Activated T-helper 2 cell treated with anti-CD3 and anti-CD28 coated beads, Interferon-gamma antibody, Interleukin-2, Interleukin-4, amounts not matched to agents 10 μg/mL and 5 μg/mL and 100 μg/mL, durations not matched to agents 14 hours and 24 hours and 36 hours (primary cell): ENCODE results near the gene TAF11. TPM values are rescaled to one million over a fixed set of nuclear protein-coding genes. Genes with fewer than 3 reads are reported as not detected.
A peak's percentile ranks its signal among the peaks of the same experiment; 100 is the strongest.
"Not testable (repeated sequence)": the region's sequence is repeated elsewhere in the genome, so short reads cannot be mapped to it uniquely, and the experiment has no call there.

Source experiments
- DNase-seq: peaks from one replicate; pipeline ENCODE4 v3.0.0; 2021; ENCODE audit warnings: low spot score
- H3K27ac Mint-ChIP-seq: one replicate; pipeline ENCODE4 v1.8.0; 2021; ENCODE audit warnings: mixed read lengths
- H3K27me3 Mint-ChIP-seq: one replicate; pipeline ENCODE4 v1.8.0; 2021; ENCODE audit warnings: low read depth, mixed read lengths
- H3K36me3 Mint-ChIP-seq: one replicate; pipeline ENCODE4 v1.8.0; 2021; ENCODE audit warnings: low read depth, mixed read lengths
- H3K4me1 Mint-ChIP-seq: one replicate; pipeline ENCODE4 v1.8.0; 2021; ENCODE audit warnings: low read depth, mixed read lengths
- H3K4me3 Mint-ChIP-seq: one replicate; pipeline ENCODE4 v1.8.0; 2021; ENCODE audit warnings: low read depth, mild to moderate bottlenecking, moderate library complexity, mixed read lengths
- H3K9me3 Mint-ChIP-seq: one replicate; pipeline ENCODE4 v1.8.0; 2021; ENCODE audit warnings: mixed read lengths
- intact Hi-C: fragments of 100-400 bp; cut with micrococcal nuclease; formaldehyde crosslinking; loops from one replicate; pipeline ENCODE4 v1.15.1; 2023
- total RNA-seq: library from RNA; stranded (reverse); gene quantifications from 2 replicates; pipeline ENCODE4 v1.2.3, GENCODE V29; 2022

The TAF11 gene
- total RNA-seq, 1 donor from 2014 or later = 34.0 TPM

- H3K4me3 Mint-ChIP-seq = no peak overlapping the region
- no peaks in the 10 kb centered on the region for H3K9me3 Mint-ChIP-seq
- intact Hi-C loops = no loop called here
- no peak overlapping the region for H3K27ac Mint-ChIP-seq
- no peaks in the 10 kb centered on the region for H3K36me3 Mint-ChIP-seq
- H3K27me3 Mint-ChIP-seq = peaks cover 3% of the 10 kb centered on the region
- no peak for DNase-seq
- H3K4me1 Mint-ChIP-seq = no peaks in the 10 kb centered on the region
Measured at GRCh38 chr6:34897716-34898115, 9.9 kb upstream of the TAF11 start.

GRCh38 chr6:34897130-34897529, 9.3 kb upstream of the TAF11 start:
- Mint-ChIP-seq H3K36me3 (no peaks in the 10 kb centered on the region), H3K27me3 (peaks cover 3% of the 10 kb centered on the region), H3K27ac (no peak overlapping the region), H3K4me3 (no peak overlapping the region), H3K9me3 (no peaks in the 10 kb centered on the region), H3K4me1 (no peaks in the 10 kb centered on the region)
- intact Hi-C loops = no loop called here
- DNase-seq = no peak

- H3K36me3 Mint-ChIP-seq = no peaks in the 10 kb centered on the region
- H3K4me1 Mint-ChIP-seq = peaks cover 9% of the 10 kb centered on the region
- intact Hi-C loops = no loop called here
- no peak for DNase-seq
- H3K9me3 Mint-ChIP-seq = no peaks in the 10 kb centered on the region
- no peak overlapping the region for H3K4me3 Mint-ChIP-seq
- peaks cover 14% of the 10 kb centered on the region for H3K27me3 Mint-ChIP-seq
- H3K27ac Mint-ChIP-seq = no peak overlapping the region
Measured at GRCh38 chr6:34894693-34895092, 6.9 kb upstream of the TAF11 start.

DNA sequence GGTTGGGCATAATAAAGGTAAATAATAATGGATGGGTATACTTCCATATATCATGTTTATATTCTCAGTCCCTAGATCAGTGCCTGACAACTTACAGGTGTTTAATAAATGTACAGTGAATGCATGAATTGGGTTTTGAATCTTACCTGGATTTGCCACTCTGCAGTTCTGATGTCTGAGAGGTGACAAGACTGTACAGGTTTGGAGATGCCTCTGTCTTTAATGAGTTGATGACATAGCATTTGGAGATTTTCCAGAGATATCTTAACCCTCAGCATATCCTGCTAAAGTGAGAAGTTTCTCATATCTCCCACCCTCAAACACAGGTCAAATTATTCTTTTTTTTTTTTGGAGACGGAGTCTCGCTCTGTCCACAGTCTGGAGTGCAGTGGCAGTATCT, 3.5 kb upstream of the TAF11 start:
- intact Hi-C loops = no loop called here
- Mint-ChIP-seq H3K36me3 (peaks cover 3% of the 10 kb centered on the region), H3K27ac (no peak overlapping the region), H3K9me3 (no peaks in the 10 kb centered on the region), H3K4me3 (no peak overlapping the region), H3K27me3 (peaks cover 14% of the 10 kb centered on the region), H3K4me1 (peaks cover 16% of the 10 kb centered on the region)
- no peak for DNase-seq

GRCh38 chr6:34890533-34890925, 2.7 kb upstream of the TAF11 start:
- DNase-seq = no peak
- no peak overlapping the region for H3K27ac Mint-ChIP-seq
- no peaks in the 10 kb centered on the region for H3K9me3 Mint-ChIP-seq
- peaks cover 16% of the 10 kb centered on the region for H3K4me1 Mint-ChIP-seq
- peaks cover 4% of the 10 kb centered on the region for H3K36me3 Mint-ChIP-seq
- H3K27me3 Mint-ChIP-seq = peaks cover 14% of the 10 kb centered on the region
- peak overlapping the region; percentile 85 for H3K4me3 Mint-ChIP-seq
- intact Hi-C loops = no loop called here

- peak; percentile 85 for DNase-seq
- intact Hi-C loops = loop anchor here (1.0 to 10.0 kb wide), 2 partner anchors 94 to 132 kb away; partner anchors contain the start of genes BLTP3A and SNRPC
- Mint-ChIP-seq H3K36me3 (peaks cover 17% of the 10 kb centered on the region), H3K4me1 (peaks cover 21% of the 10 kb centered on the region), H3K9me3 (no peaks in the 10 kb centered on the region), H3K4me3 (peak within 1 kb of the TSS; percentile 97), H3K27ac (peak within 1 kb of the TSS; percentile 96), H3K27me3 (peaks cover 11% of the 10 kb centered on the region)
Measured at GRCh38 chr6:34888874-34889555, 1.2 kb upstream of the TAF11 start, which contains the start of gene ANKS1A. ANKS1A (plus strand) TSS chr6:34889255; CDS start chr6:34889403, 148 bp downstream.

DNA sequence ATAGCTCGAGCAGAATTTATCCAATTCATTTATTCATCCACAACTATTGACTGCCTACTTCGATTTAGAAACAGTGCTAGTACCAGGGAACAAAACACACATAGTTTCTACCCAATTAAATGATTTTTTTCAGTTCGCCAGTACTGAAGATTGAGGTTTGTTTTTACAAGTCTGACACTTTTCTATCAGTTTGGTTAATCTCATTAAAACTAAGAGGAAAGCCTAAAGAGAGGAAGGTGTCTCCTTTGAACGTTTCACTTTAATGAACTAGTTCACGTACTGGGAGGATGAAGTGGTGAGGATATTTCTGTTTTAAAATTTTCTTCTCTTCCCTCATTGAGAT, 643 bp upstream of the TAF11 start:
- H3K4me1 Mint-ChIP-seq = peaks cover 24% of the 10 kb centered on the region
- intact Hi-C loops = loop anchor here (1.0 to 10.0 kb wide), 2 partner anchors 94 to 131 kb away; partner anchors contain the start of genes BLTP3A and SNRPC
- H3K36me3 Mint-ChIP-seq = peaks cover 22% of the 10 kb centered on the region
- peaks cover 11% of the 10 kb centered on the region for H3K27me3 Mint-ChIP-seq
- peak overlapping the region; percentile 97 for H3K4me3 Mint-ChIP-seq
- H3K9me3 Mint-ChIP-seq = no peaks in the 10 kb centered on the region
- no peak for DNase-seq
- peak overlapping the region; percentile 96 for H3K27ac Mint-ChIP-seq

DNA sequence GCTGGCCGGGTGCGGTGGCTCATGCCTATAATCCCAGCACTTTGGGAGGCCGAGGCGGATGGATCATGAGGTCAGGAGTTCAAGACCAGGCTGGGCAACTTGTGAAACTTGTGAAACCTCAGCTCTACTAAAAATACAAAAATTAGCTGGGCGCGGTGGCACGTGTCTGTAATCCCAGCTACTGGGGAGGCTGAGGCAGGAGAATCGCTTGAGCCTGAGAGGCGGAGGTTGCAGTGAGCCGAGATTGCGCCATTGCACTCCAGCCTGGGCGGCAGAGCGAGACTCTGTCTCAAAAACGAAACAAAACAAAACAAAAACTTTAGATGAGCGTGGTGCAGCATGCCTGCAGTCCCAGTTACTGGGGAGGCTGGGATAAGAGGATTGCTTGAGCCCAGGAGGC, 2.0 kb downstream of the TAF11 start:
- H3K27ac Mint-ChIP-seq = not testable (repeated sequence)
- H3K4me3 Mint-ChIP-seq = peak overlapping the region; percentile 30

DNA sequence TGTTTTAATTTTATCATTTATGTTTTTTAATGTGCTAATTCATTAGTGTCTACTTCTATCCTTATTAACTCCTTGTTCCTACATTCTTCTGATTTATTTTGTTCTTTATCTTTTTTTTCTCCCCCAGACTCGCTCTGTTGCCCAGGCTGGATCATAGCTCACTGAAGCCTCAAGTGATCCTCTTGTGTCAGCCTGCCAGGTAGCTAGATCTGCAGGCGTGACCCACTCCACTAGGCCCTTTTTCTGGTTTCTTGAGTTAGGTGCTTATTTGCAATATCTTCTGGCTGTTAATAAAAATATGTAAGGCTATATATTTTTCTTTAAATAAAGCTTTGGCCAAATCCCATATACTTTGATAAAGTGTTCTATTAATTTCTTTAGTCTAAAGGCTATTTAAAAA, 2.8 kb downstream of the TAF11 start:
- Mint-ChIP-seq H3K4me3 (no peak overlapping the region), H3K9me3 (no peaks in the 10 kb centered on the region), H3K27me3 (no peaks in the 10 kb centered on the region), H3K4me1 (peaks cover 15% of the 10 kb centered on the region), H3K36me3 (peaks cover 37% of the 10 kb centered on the region), H3K27ac (no peak overlapping the region)
- intact Hi-C loops = loop anchor here (10.0 kb wide), 1 partner anchor 90 kb away; the partner anchor contains the start of gene BLTP3A
- no peak for DNase-seq

More for the DNA sequence above, 2.0 kb downstream of the TAF11 start:
- H3K4me1 Mint-ChIP-seq = peaks cover 19% of the 10 kb centered on the region
- H3K27me3 Mint-ChIP-seq, DNase-seq, H3K9me3 Mint-ChIP-seq: not testable (repeated sequence)
- H3K36me3 Mint-ChIP-seq = peaks cover 31% of the 10 kb centered on the region
- intact Hi-C loops = loop anchor here (10.0 kb wide), 1 partner anchor 91 kb away; the partner anchor contains the start of gene BLTP3A

GRCh38 chr6:34884073-34884472, 3.8 kb downstream of the TAF11 start:
- intact Hi-C loops = loop anchor here (10.0 kb wide), 1 partner anchor 89 kb away; the partner anchor contains the start of gene BLTP3A
- not testable (repeated sequence) for H3K4me3 Mint-ChIP-seq, DNase-seq, H3K9me3 Mint-ChIP-seq, H3K27me3 Mint-ChIP-seq, H3K27ac Mint-ChIP-seq
- peaks cover 15% of the 10 kb centered on the region for H3K4me1 Mint-ChIP-seq
- peaks cover 44% of the 10 kb centered on the region for H3K36me3 Mint-ChIP-seq

DNA sequence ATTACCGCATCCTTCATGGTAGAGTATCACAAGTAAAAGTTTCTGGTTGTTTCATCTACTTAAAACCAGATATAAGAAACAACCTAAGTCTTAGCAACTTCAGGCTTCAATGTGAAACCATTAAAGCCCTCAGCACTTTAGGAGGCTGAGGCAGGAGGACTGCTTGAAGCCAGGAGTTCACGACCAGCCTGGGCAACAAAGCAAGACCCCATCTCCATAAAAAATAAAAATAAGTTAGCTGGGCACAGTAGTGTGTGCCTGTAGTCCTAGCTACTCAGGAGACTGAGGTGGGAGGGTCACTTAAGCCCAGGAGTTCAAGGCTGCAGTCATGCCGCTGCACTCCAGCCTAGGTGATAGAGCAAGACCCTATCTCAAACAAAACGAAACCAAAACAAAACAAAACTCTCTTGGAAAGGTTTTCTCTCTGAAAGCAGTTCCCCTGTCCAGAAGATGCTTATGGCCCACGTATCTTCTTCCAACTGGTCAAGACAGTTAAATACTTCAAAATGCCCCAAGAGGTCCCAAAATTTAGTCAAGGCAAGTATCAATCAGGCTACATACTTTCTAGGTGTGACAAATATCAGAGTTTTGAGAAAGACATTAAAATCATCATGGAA, 9.9 kb downstream of the TAF11 start:
- H3K27me3 Mint-ChIP-seq = no peaks in the 10 kb centered on the region
- no peaks in the 10 kb centered on the region for H3K9me3 Mint-ChIP-seq
- intact Hi-C loops = no loop called here
- no peak overlapping the region for H3K4me3 Mint-ChIP-seq
- peaks cover 47% of the 10 kb centered on the region for H3K36me3 Mint-ChIP-seq
- DNase-seq = no peak
- H3K4me1 Mint-ChIP-seq = peaks cover 3% of the 10 kb centered on the region
- H3K27ac Mint-ChIP-seq = no peak overlapping the region

- intact Hi-C loops = no loop called here
- Mint-ChIP-seq H3K4me1 (peaks cover 3% of the 10 kb centered on the region), H3K27me3 (no peaks in the 10 kb centered on the region)
Measured at GRCh38 chr6:34877259-34877658, 10.6 kb downstream of the TAF11 start.

DNA sequence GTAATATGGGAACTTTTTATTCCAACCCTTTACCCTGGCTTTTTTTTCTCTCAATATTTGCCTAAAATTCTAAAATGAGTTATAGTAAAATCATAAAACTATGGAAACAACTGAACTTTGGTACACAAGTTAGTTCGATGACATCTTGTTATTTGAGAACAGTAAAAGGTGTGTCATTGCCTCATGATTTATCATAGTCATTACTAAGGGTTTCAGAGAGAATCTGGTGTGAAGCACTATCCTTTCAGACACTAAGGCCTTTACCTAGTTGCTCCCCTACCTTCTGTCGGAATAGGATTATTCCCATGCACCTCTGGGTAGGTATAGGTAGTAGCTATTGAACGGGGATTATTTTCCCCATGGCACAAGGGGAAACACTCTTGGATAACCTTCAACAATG, 11.4 kb downstream of the TAF11 start:
- H3K36me3 Mint-ChIP-seq = peaks cover 57% of the 10 kb centered on the region
- H3K27ac Mint-ChIP-seq = no peak overlapping the region
- DNase-seq = no peak
- H3K4me3 Mint-ChIP-seq = no peak overlapping the region
- H3K4me1 Mint-ChIP-seq = peaks cover 3% of the 10 kb centered on the region
- no peaks in the 10 kb centered on the region for H3K9me3 Mint-ChIP-seq
- intact Hi-C loops = no loop called here
- H3K27me3 Mint-ChIP-seq = no peaks in the 10 kb centered on the region

More at GRCh38 chr6:34877259-34877658, 10.6 kb downstream of the TAF11 start:
- no peak for DNase-seq
- Mint-ChIP-seq H3K4me3 (no peak overlapping the region), H3K27ac (no peak overlapping the region), H3K36me3 (peaks cover 50% of the 10 kb centered on the region), H3K9me3 (no peaks in the 10 kb centered on the region)
